Calu3 (cell line): ENCODE results near the gene SORCS1. TPM values are rescaled to one million over a fixed set of nuclear protein-coding genes. Genes with fewer than 3 reads are reported as not detected.

Experiments used
- BruUV-seq: library from RNA; stranded (reverse); fragments of 400-500 nt; replicated peaks from 2 replicates; lab custom pipeline; 2021; lab: Mats Ljungman, UMichigan
- CTCF ChIA-PET: fragments of 300-600 bp; sonication (Branson Sonifier 250); formaldehyde crosslinking; loops from one replicate; lab custom pipeline; 2022; ENCODE audit warnings: antibody characterized with exemption; lab: Charles Lee
- DNase-seq: peaks from one replicate; pipeline ENCODE4 v3.0.0; 2022
- H3K27ac Mint-ChIP-seq: one replicate; pipeline ENCODE4 v1.8.0; 2022; ENCODE audit warnings: mixed read lengths; ENCODE audit not compliant: unreplicated experiment
- H3K27me3 Mint-ChIP-seq: one replicate; pipeline ENCODE4 v1.8.0; 2022; ENCODE audit warnings: mixed read lengths; ENCODE audit not compliant: unreplicated experiment
- H3K36me3 Mint-ChIP-seq: one replicate; pipeline ENCODE4 v1.8.0; 2022; ENCODE audit warnings: mild to moderate bottlenecking, moderate library complexity, mixed read lengths; ENCODE audit not compliant: insufficient read depth, unreplicated experiment
- H3K4me1 Mint-ChIP-seq: one replicate; pipeline ENCODE4 v1.8.0; 2022; ENCODE audit warnings: mild to moderate bottlenecking, low read depth, mixed read lengths; ENCODE audit not compliant: unreplicated experiment
- H3K4me3 Mint-ChIP-seq: one replicate; pipeline ENCODE4 v1.8.0; 2022; ENCODE audit warnings: mild to moderate bottlenecking, low read depth, moderate library complexity, mixed read lengths; ENCODE audit not compliant: unreplicated experiment
- H3K9me3 Mint-ChIP-seq: one replicate; pipeline ENCODE4 v1.8.0; 2022; ENCODE audit warnings: low read depth, mixed read lengths; ENCODE audit not compliant: unreplicated experiment
- CTCF ChIP-seq: fragments of 200-600 bp; IDR thresholded peaks from one replicate; pipeline ENCODE4 v1.8.0; 2022; ENCODE audit warnings: antibody characterized with exemption; ENCODE audit not compliant: unreplicated experiment
- intact Hi-C: fragments of 100-400 bp; cut with micrococcal nuclease; formaldehyde crosslinking; loops from one replicate; pipeline ENCODE4 v1.10.0; 2022; ENCODE audit not compliant: unreplicated experiment
- total RNA-seq: library from RNA; stranded (reverse); gene quantifications from 2 replicates; pipeline ENCODE4 v1.2.3, GENCODE V29; 2022

The SORCS1 gene
- total RNA-seq, 1 experiment from 2014 or later: not detected

DNA sequence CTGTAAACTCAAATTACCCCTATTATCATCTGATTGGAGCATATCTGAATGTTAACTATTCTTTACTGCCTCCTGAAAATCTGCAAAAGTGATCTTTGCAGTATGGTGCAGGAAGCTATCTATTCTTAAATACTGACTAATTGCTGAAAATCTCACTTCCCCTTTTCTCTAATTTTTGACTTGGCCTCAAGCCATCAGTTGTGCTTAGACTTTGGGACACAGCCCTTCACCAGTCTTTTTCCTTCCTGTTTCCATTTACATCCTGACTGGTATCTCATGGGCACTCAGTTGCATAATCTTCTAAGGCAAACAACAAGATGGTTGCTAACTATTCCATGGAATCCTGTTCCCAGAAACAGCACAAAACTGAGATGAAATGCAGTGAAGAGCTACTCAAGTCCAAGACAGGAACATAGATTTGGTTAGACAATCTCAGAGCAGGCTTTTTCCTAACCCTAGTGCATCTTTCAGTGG lies 228.5 kb downstream of the SORCS1 start:
- no peak for TF ChIP-seq CTCF
- Mint-ChIP-seq H3K27me3 (no peaks in the 10 kb centered on the region), H3K4me3 (no peak overlapping the region), H3K36me3 (no peaks in the 10 kb centered on the region), H3K4me1 (no peaks in the 10 kb centered on the region), H3K9me3 (peaks cover 6% of the 10 kb centered on the region), H3K27ac (no peak overlapping the region)
- no peak for DNase-seq
- CTCF ChIA-PET: no interaction called here
- intact Hi-C loops: no loop called here
- BruUV-seq: no TSS peak

DNA sequence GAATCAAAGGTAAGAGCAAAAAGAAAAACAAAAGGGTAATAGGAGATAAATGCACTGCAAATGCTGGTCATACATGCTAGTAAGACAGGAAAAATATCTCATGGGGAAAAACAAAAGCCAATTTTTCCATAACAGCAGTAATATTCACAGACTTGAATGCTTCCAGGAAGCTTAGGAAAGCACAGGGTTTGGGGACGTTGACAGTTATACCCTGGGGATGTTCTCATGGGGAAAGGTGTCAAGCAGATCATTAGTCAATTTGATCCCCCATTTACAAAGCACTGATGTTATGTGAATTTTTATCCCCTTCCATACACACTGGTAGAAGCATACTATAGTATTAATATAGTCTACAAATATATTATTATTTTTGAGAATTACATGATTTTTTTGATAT lies 232.7 kb downstream of the SORCS1 start:
- no peak for DNase-seq
- BruUV-seq: no TSS peak
- Mint-ChIP-seq H3K36me3 (no peaks in the 10 kb centered on the region), H3K4me1 (no peaks in the 10 kb centered on the region), H3K4me3 (no peak overlapping the region), H3K27me3 (no peaks in the 10 kb centered on the region), H3K9me3 (peaks cover 2% of the 10 kb centered on the region), H3K27ac (no peak overlapping the region)
- intact Hi-C loops: no loop called here
- CTCF ChIA-PET: no interaction called here
- TF ChIP-seq CTCF: no peak

GRCh38 chr10:106931159-106931852 lies 233.2 kb downstream of the SORCS1 start:
- H3K27ac Mint-ChIP-seq: no peak overlapping the region
- intact Hi-C loops: no loop called here

GRCh38 chr10:106930751-106931150 lies 233.8 kb downstream of the SORCS1 start:
- Mint-ChIP-seq H3K27ac (no peak overlapping the region), H3K27me3 (no peaks in the 10 kb centered on the region), H3K4me1 (no peaks in the 10 kb centered on the region), H3K4me3 (no peak overlapping the region), H3K9me3 (peaks cover 3% of the 10 kb centered on the region), H3K36me3 (no peaks in the 10 kb centered on the region)
- no peak for TF ChIP-seq CTCF
- CTCF ChIA-PET: no interaction called here
- intact Hi-C loops: no loop called here
- BruUV-seq: no TSS peak
- DNase-seq: no peak

More at GRCh38 chr10:106931159-106931852, 233.2 kb downstream of the SORCS1 start:
- Mint-ChIP-seq H3K9me3 (peaks cover 5% of the 10 kb centered on the region), H3K4me1 (no peaks in the 10 kb centered on the region), H3K36me3 (no peaks in the 10 kb centered on the region), H3K27me3 (no peaks in the 10 kb centered on the region), H3K4me3 (no peak overlapping the region)
- no peak for TF ChIP-seq CTCF
- no peak for DNase-seq
- CTCF ChIA-PET: no interaction called here
- no TSS peak for BruUV-seq
